ENCODE results near the gene CASP1.
"Not testable (repeated sequence)": the region's sequence is repeated elsewhere in the genome, so short reads cannot be mapped to it uniquely, and the experiment has no call there.

Gene CASP1

GRCh38 chr11:105034813-105035620, at the start of gene CASP1:
CASP1 (minus strand) TSS chr11:105035144; CDS start chr11:105035113, 31 bp downstream.
- H3K27me3 Mint-ChIP-seq = no peaks in the 10 kb centered on the region
- DNase-seq (ENCODE audit: low spot score in 2 of 2) (no peak), ATAC-seq (replicated peaks; ENCODE audit: extremely low read depth, poor library complexity, severe bottlenecking) (peak; percentile 76)
- H3K9me3 Mint-ChIP-seq = no peaks in the 10 kb centered on the region
- peak within 1 kb of the TSS; percentile 91 for H3K27ac Mint-ChIP-seq (ENCODE audit: low read depth)
- peaks cover 23% of the 10 kb centered on the region for H3K36me3 Mint-ChIP-seq (ENCODE audit: insufficient read depth)
- H3K4me1 Mint-ChIP-seq = peaks cover 42% of the 10 kb centered on the region
- peak within 1 kb of the TSS; percentile 86 for H3K4me3 Mint-ChIP-seq

- Mint-ChIP-seq H3K4me1 (peaks cover 6% of the 10 kb centered on the region), H3K27ac (ENCODE audit: low read depth) (no peak overlapping the region), H3K9me3 (no peaks in the 10 kb centered on the region), H3K27me3 (peaks cover 33% of the 10 kb centered on the region), H3K36me3 (ENCODE audit: insufficient read depth) (no peaks in the 10 kb centered on the region), H3K4me3 (no peak overlapping the region)
- ATAC-seq (replicated peaks; ENCODE audit: extremely low read depth, poor library complexity, severe bottlenecking) = no peak
- no peak for DNase-seq (ENCODE audit: low spot score in 2 of 2)
Measured at GRCh38 chr11:105081412-105082150, 46.6 kb upstream of the CASP1 start.

GRCh38 chr11:105080171-105080906, 45.4 kb upstream of the CASP1 start:
- H3K36me3 Mint-ChIP-seq (ENCODE audit: insufficient read depth); H3K9me3 Mint-ChIP-seq; ATAC-seq (replicated peaks; ENCODE audit: extremely low read depth, poor library complexity, severe bottlenecking); DNase-seq (ENCODE audit: low spot score in 2 of 2); H3K4me1 Mint-ChIP-seq; H3K27ac Mint-ChIP-seq (ENCODE audit: low read depth); H3K4me3 Mint-ChIP-seq: not testable (repeated sequence)
- H3K27me3 Mint-ChIP-seq = peaks cover 33% of the 10 kb centered on the region

- no peak for ATAC-seq (replicated peaks; ENCODE audit: extremely low read depth, poor library complexity, severe bottlenecking)
- Mint-ChIP-seq H3K4me3 (no peak overlapping the region), H3K36me3 (ENCODE audit: insufficient read depth) (no peaks in the 10 kb centered on the region), H3K4me1 (peaks cover 6% of the 10 kb centered on the region), H3K27ac (ENCODE audit: low read depth) (no peak overlapping the region), H3K9me3 (no peaks in the 10 kb centered on the region), H3K27me3 (peaks cover 33% of the 10 kb centered on the region)
- DNase-seq (ENCODE audit: low spot score in 2 of 2) = no peak
Measured at GRCh38 chr11:105078283-105078682, 43.3 kb upstream of the CASP1 start.

GRCh38 chr11:105077141-105077790, 42.3 kb upstream of the CASP1 start:
- not testable (repeated sequence) for ATAC-seq (replicated peaks; ENCODE audit: extremely low read depth, poor library complexity, severe bottlenecking)

GRCh38 chr11:105074166-105074530, 39.2 kb upstream of the CASP1 start:
- ATAC-seq (replicated peaks; ENCODE audit: extremely low read depth, poor library complexity, severe bottlenecking) (no peak), DNase-seq (ENCODE audit: low spot score in 2 of 2) (no peak)
- Mint-ChIP-seq H3K9me3 (no peaks in the 10 kb centered on the region), H3K4me1 (peaks cover 16% of the 10 kb centered on the region), H3K27me3 (peaks cover 21% of the 10 kb centered on the region), H3K36me3 (ENCODE audit: insufficient read depth) (no peaks in the 10 kb centered on the region), H3K27ac (ENCODE audit: low read depth) (no peak overlapping the region), H3K4me3 (no peak overlapping the region)

More at GRCh38 chr11:105077141-105077790, 42.3 kb upstream of the CASP1 start:
- not testable (repeated sequence) for H3K27ac Mint-ChIP-seq (ENCODE audit: low read depth); H3K4me1 Mint-ChIP-seq; H3K9me3 Mint-ChIP-seq; H3K4me3 Mint-ChIP-seq; H3K36me3 Mint-ChIP-seq (ENCODE audit: insufficient read depth); DNase-seq (ENCODE audit: low spot score in 2 of 2)
- peaks cover 22% of the 10 kb centered on the region for H3K27me3 Mint-ChIP-seq

GRCh38 chr11:105073456-105074165, 38.7 kb upstream of the CASP1 start:
- ATAC-seq (replicated peaks; ENCODE audit: extremely low read depth, poor library complexity, severe bottlenecking) (no peak), DNase-seq (ENCODE audit: low spot score in 2 of 2) (no peak)
- Mint-ChIP-seq H3K27me3 (peaks cover 20% of the 10 kb centered on the region), H3K27ac (ENCODE audit: low read depth) (no peak overlapping the region), H3K4me1 (peaks cover 16% of the 10 kb centered on the region), H3K4me3 (no peak overlapping the region), H3K9me3 (no peaks in the 10 kb centered on the region), H3K36me3 (ENCODE audit: insufficient read depth) (no peaks in the 10 kb centered on the region)

- not testable (repeated sequence) for H3K9me3 Mint-ChIP-seq; H3K36me3 Mint-ChIP-seq (ENCODE audit: insufficient read depth); H3K27me3 Mint-ChIP-seq; H3K27ac Mint-ChIP-seq (ENCODE audit: low read depth); DNase-seq (ENCODE audit: low spot score in 2 of 2); H3K4me3 Mint-ChIP-seq; ATAC-seq (replicated peaks; ENCODE audit: extremely low read depth, poor library complexity, severe bottlenecking)
- H3K4me1 Mint-ChIP-seq = peaks cover 16% of the 10 kb centered on the region
Measured at GRCh38 chr11:105072080-105072479, 37.1 kb upstream of the CASP1 start.

- peaks cover 16% of the 10 kb centered on the region for H3K4me1 Mint-ChIP-seq
- peak overlapping the region; percentile 56 for H3K27ac Mint-ChIP-seq (ENCODE audit: low read depth)
- peak overlapping the region; percentile 74 for H3K4me3 Mint-ChIP-seq
- H3K27me3 Mint-ChIP-seq = no peaks in the 10 kb centered on the region
- H3K9me3 Mint-ChIP-seq = no peaks in the 10 kb centered on the region
- ATAC-seq (replicated peaks; ENCODE audit: extremely low read depth, poor library complexity, severe bottlenecking) (no peak), DNase-seq (ENCODE audit: low spot score in 2 of 2) (no peak)
- no peaks in the 10 kb centered on the region for H3K36me3 Mint-ChIP-seq (ENCODE audit: insufficient read depth)
Measured at GRCh38 chr11:105071089-105071732, 36.3 kb upstream of the CASP1 start.

- DNase-seq (ENCODE audit: low spot score in 2 of 2) = no peak
- peaks cover 16% of the 10 kb centered on the region for H3K4me1 Mint-ChIP-seq
- no peak for ATAC-seq (replicated peaks; ENCODE audit: extremely low read depth, poor library complexity, severe bottlenecking)
- H3K4me3 Mint-ChIP-seq = peak overlapping the region; percentile 74
- no peaks in the 10 kb centered on the region for H3K36me3 Mint-ChIP-seq (ENCODE audit: insufficient read depth)
- H3K9me3 Mint-ChIP-seq = no peaks in the 10 kb centered on the region
- H3K27me3 Mint-ChIP-seq = no peaks in the 10 kb centered on the region
- no peak overlapping the region for H3K27ac Mint-ChIP-seq (ENCODE audit: low read depth)
Measured at GRCh38 chr11:105070306-105070705, 35.4 kb upstream of the CASP1 start.

GRCh38 chr11:105069749-105070148, 34.8 kb upstream of the CASP1 start:
- not testable (repeated sequence) for H3K9me3 Mint-ChIP-seq; H3K27me3 Mint-ChIP-seq; DNase-seq (ENCODE audit: low spot score in 2 of 2); H3K36me3 Mint-ChIP-seq (ENCODE audit: insufficient read depth); H3K4me3 Mint-ChIP-seq; H3K27ac Mint-ChIP-seq (ENCODE audit: low read depth)
- peaks cover 16% of the 10 kb centered on the region for H3K4me1 Mint-ChIP-seq
- ATAC-seq (replicated peaks; ENCODE audit: extremely low read depth, poor library complexity, severe bottlenecking) = peak; percentile 32
